GM19468 (cell line): Measurements from ENCODE around the gene PDE11A.

Experiments used
- ATAC-seq: cut with Tn5 transposase; IDR thresholded peaks from one replicate; pipeline ENCODE4 v1.9.1; 2021; ENCODE audit warnings: mild to moderate bottlenecking, moderate library complexity, moderate number of reproducible peaks; ENCODE audit not compliant: unreplicated experiment; ENCODE audit errors: extremely low read depth

PDE11A gene

DNA sequence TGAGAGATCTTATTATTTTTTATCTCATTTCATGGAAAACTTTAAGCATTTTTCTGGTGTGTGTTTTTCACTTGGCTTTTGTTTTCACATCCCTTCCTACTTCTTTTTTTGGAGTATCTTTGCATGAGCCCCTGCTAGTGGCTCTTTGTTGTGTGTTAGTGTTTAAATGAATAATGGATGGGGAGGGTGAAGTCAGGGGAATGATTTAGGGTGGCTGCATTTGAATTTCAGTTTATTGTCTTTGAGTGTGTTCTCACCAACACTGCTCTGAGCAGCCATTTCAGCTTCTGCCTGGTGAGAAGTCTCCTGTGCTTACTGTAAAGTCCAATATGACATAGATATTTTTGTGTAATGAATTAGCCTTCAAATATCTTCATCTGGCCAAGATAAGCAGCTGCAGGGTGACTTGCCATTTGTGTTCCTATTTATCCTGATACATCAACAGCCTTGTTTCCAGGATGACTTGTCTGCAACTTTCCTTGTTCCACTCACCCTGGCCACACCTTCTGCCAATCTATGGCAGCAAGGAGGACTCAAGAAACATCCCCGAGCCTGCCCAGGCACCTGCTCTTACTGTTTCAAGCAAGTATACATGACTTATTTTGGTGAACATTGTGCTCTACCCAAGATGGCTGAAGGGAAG is 182.6 kb downstream of the PDE11A start:
- no peak for ATAC-seq

DNA sequence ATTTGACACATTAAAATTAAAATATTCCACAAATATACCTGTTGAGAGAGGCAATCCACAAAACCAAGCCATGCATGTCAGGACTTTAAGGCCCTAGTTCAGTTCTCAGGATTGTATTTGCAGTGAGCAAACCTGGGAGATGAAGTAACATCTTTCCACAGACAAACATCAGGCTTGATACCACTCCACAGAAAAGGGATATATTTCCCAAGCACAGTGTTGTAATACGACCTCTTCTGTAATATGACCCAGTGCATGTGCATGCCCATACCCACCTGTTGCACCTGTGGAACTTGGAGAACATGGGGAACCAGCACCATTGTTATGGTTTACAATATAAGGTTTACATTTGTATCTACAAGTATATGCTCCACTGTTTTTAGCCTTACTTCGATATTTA is 184.0 kb downstream of the PDE11A start:
- no peak for ATAC-seq

DNA sequence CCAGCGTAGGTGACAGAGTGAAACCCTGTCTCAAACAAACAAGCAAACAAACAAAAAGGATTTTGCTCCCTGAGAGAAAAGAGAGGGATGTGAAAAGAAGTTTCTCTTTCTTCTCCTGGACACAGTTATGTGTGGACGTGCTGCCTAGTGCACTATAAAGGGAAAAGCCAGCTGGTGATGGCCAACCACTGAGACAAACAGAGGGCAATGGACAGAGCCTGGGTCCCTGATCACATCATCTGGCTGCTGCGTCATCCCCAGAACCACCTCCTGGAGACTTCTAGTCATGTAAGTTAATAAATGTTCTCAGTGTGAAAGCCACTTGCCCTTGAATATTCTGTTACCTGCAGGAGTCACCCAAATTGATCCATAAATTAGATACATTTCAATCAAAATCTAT is 184.9 kb downstream of the PDE11A start:
- no peak for ATAC-seq

DNA sequence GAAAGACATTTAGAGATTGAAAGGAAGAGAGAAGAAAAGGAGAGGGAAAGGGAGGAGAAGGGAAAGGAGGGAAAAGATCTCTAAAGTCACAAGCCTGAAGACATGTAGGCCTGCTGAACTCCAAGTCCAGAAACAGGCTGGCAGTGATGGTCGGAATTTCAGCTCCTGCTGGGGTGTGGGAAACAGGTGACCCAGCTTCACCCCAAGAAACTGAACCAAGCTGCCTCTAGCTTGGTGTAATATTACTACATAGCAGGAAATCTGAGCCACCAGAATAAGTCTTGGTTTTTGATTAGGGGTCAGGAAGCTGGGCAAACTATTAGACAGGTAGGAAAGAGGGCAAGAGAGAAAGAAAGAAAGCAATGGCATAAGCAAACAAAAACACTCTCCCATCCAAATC is 185.8 kb downstream of the PDE11A start:
- no peak for ATAC-seq

DNA sequence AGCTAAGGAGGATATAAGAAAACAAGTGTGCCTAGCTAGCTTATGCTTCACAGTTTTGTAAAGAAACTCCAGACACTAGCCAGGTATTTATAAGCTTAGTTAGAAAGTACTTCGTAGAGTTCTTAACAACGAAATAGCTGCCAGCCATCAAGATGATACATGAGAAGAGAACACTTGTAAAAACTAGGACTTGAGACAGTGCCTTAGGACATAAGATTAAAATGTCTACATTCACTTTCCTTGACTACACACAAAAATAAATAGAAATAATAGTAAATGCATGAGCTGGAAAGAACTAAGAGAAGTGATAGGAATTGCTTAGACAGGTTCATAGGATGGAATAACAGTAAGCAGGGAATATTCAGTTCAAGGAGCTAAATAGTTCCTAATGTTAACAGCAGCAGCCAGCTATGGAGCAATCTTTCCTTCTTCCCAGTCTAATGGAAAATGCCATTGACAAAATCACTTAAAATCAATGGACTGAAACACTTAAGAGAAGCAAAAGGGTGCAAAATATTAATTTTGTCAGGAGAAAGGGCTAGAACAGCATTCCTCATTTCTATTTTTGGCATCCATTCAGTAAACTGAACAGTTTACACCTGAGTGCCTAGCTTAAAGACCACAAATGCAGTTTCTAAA is 186.6 kb downstream of the PDE11A start:
- ATAC-seq, result no peak

DNA sequence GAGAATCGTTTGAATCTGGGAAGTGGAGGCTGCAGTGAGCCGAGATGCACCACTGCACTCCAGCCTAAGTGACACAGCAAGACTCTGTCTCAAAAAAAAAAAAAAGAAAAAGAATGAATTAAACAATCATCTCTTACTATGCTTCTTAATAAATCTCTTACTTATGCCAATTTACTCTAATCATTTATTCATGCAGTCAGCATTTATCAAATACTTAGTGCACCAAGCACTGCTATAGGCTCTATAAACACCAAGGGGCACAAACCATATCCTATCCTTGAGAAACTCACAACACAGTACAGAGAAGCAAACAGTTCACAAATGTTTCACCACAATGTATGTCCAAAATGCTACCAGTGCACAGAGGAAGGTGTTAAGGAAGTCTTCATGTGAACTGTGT is 189.4 kb downstream of the PDE11A start:
- ATAC-seq, result no peak

DNA sequence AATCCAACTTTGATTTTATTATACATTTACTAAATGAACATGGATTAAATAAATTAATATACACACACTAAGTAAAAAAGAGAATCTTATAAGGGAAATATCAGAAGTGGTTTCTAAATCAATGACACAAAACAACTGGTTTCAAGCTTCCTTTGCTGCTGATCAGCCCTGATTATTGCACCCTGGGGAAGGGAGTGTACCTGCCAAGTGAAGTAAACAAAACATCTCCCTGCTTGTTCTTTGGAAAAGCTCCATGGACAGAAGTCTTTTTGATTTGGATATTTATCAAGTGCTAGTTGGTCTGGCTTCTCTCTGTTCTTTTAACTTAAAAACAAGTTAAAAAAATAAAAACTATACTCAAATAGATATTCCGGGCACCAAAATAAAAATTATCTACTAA is 190.1 kb downstream of the PDE11A start:
- no peak for ATAC-seq

DNA sequence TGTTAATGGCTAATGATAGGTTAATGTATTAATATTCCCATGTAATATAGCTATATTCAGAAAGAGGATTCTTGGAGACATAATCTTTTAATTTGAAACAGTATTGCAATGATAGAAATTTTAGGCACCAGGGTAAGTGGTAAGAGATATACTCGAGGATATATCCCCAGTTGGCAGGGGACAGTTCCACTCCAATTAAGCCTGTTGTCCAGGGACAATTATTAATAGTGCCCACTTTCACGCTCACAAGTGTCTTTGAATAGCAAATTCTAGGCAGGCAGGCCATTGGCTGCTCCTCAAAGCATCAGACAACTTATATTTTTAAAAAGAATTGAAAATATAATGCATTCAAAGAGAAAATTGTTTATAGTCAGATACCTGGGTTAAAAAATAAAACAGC is 190.7 kb downstream of the PDE11A start:
- ATAC-seq, result no peak

DNA sequence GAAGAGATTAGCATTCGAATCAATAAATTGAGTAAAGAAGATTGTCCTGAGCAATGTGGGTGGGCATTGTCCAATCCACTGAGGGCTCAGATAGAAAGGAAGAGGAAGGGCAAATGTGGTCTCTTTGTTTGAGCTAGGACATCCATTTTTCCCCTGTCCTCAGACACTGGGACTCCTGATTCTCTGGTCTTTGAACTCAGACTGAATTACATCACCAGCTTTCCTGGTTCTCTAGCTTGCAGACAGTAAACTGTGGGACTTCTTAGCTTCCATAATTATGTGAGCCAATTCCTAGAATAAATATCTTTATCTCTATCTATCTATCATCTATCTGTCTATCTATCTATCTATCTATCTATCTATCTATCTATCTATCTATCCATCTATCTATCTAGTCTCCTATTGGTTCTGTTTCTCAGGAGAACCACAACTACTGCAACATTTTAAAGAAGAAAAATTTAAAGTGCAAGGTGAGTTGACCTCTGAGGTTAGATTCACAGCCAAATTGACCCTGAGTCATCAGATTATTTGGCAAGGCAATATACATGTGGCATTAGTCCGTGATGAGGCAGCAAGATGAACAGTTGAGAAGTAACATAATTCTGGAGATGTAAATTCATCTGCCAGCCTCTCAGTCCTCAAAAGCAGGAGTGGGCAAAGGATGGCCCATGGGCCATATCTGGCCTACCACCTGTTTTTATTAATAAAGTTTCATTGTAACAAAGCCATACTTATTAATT is 191.4 kb downstream of the PDE11A start:
- ATAC-seq, result no peak

DNA sequence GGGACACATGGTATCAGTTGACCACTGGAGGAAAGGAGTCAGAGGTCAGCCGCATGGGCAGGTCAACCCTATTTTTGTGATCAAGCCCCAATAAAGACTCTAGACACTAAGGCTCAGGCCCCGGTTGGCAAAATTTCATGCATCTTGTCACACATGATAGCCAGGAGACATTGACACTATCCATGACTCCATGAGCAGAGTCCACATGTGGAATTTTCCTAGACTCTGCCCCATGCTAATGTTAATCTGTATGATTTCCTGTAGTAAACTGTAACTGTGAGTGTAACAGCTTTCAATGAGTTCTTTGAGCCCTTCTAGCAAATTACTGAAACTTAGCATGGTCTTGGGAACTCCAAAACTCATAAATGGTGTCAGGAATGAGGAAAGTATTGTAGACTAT is 192.3 kb downstream of the PDE11A start:
- no peak for ATAC-seq

DNA sequence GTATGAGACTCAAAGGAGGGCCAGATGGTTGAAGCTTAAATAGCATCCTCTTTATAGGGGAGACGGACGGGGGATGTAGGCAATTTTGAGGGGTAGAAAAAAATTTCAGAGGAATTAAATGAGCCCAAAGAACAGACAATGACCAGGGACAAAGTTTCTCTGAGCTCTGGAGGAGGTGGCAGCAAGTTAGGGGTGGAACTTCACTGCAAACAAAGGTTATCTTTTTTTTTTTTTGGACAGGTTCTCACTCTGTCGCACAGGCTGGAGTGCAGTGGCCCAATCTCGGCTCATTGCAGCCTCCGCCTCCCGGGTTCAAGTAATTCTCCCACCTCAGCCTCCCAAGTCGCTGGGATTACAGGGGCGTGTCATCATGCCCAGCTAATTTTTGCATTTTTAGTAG is 195.6 kb downstream of the PDE11A start:
- no peak for ATAC-seq

DNA sequence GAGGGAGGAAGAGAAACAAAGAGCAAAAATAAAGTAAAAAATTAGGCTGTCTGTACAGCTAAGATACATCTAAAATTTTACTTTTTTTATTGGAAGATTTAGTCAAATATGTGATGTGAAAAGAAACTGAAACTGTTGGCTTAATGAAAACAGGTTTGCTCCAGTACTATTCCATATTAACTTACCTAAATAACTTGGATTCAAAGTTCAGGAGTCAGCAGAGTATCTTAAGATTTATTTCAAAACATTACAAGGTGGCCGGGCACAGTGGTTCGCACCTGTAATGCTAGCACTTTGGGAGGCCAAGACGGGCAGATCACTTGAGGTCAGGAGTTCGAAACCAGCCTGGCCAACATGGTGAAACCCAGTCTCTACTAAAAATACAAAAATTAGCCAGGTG is 197.9 kb downstream of the PDE11A start:
- ATAC-seq, result no peak

DNA sequence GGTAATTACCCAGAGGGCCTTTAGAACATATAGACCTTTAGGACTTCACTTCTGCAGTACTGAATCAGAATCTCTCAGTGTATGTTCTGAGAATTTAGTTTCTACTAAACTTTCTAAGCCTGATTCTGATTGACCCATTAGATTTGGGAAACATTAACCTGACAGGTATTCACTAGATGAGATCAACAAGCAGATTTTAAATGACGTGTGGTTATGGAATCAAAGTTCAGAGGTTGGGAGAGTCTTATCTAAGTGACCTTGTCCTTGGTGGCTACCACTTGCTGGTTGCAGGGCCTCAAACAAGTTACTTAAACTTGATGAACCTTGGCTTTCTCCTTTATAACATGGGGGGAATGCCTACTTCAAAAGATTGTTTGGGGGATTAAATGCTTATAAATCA is 198.7 kb downstream of the PDE11A start:
- no peak for ATAC-seq

DNA sequence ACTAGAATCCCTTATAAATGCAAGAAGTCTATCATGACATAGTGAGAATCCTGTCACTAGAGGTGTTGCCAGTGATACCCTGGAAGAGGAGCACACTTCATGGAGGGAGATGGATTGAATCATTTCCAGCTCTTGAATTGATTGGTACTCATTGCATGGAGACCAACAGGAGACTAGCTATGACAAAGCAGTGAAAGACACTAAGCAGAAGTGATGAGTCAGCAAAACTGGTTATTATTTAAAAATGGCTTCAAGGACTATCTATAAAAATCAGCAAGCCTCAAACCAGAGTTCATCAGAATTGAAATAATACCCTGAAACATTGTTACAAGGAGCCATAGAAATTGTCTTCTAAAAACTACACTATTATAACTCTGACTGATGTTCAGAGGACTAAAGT is 200.3 kb downstream of the PDE11A start:
- no peak for ATAC-seq

DNA sequence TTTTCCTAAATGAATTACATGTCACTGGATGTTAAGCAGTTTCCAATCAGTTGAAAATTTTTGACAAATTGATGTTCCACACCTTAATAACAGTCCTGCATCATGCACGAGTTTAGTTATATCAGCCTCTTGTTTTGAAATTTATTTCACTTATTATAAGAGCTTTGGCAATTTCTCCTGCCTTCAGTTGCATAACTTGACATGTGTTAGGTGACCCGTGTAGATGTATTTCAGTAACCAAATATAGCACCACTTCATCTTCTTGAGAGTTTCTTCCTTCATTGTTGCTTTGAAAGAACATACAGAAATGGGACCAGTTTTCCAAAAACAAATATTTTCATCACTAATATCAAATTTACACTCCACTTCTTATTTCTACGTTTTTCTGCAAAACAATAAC is 202.7 kb downstream of the PDE11A start:
- no peak for ATAC-seq

DNA sequence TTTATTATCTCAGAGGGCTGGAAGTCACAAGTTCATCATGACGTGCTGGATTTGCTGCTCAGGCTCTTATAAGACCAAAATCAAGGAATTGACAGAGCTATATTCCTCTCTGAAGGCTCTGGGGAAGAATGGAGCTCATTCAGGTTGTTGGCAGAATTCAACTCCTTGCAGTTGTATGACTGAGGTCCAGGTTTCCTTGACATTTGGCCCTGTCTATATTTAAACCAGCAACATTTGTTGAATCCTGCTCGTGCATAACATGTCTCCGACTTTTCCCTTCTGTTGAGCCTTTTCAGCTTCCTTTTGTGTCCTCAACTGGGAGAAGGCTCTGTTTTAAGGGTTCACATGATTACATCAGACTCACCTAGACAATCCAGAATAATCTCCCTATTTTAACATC is 203.4 kb downstream of the PDE11A start:
- no peak for ATAC-seq

DNA sequence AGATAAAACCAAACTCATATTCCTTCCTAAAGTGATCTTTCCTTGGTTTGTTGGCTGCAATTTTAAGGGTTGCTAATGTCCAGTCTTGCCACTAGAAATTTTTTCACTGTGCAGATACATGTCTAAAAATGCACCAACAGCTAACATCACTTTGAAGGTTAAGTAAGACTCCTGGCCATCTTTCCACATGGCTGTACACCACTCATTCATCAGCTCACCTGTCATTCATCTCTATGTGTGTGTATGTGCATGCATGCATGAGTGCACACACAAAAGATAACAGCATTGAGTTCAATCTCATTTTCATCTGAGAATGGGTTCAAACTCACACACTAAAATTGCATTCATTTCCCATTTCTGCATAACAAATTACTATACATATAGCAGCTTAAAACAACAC is 203.8 kb downstream of the PDE11A start:
- ATAC-seq, result no peak

DNA sequence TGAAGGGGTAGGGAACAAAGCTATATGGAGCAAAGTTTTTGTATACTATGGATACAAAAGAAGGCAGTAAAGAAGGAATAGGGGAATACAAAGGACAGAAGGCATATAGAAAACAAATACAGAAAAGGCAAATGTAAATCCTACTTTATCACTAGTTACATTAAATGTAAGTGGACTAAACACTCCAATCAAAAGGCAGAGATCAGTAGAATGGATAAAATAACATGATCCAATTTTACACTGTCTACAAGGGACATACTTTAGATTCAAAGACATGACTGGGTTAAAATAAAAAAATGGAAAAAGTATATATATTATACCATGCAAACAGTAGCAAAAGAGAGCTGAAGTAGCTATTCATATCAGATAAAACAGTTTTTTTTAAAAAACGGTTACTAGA is 215.0 kb downstream of the PDE11A start:
- no peak for ATAC-seq

DNA sequence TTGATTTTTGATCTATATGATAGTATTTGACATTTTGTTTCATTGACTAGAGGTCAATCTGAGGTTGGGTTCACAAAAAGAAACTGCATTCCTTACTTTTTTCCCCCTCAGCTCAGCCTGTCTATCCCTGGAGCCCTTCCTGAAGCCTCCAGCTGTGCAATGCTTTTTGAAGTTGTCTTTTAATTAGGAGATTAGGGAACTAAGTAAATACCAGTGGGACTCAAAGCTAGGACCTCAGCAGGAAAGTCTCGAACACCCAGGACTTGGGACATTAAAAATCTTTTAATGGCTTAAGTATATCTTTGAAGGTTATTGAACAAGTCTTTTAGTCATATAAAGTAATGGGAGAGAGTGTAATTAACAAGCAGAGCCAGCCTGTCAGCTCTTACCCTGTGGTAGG is 220.2 kb downstream of the PDE11A start:
- ATAC-seq, result no peak

DNA sequence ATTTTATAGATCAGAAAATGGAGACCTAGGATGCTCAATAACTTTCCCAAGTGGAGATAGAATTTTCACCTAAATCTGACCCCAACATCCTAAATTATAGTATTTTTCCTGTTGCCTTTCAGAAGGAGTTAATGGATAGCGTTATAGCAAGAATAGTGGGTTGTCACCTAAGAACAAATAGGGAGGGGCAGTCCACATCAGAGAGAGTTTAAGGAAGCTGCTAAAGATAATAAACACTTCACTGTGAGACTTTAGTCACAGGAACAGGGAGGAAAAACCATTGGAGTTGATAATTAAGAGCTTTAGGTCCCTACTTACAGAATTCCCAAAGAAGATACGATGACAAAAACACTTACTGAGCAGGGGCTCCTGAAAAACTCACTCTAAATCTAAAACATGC is 229.4 kb downstream of the PDE11A start:
- no peak for ATAC-seq

DNA sequence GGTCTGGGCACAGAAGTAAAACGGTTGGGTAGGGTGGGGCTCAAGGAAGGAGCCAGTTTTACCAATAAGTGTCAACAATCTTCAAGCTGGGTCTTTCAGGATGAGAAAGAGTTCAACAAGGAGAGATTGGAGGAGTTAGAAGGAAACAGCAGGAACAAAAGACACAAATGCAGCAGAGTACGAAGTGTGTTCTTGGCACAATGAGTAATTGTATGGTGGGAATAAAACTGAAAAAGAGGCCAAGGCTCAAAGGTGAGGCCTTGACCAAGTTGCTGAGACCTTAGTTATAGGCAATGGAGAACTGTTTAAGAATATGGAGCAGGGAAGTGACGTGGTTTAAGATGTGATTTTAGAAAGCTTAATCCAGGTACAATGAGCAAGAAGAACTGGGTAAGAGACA is 230.3 kb downstream of the PDE11A start:
- ATAC-seq, result no peak
